BE2C (cell line): Measurements from ENCODE around the gene RHAG.

Experiments used
- DNase-seq: peaks from one replicate; pipeline ENCODE4 v3.0.0-alpha.2; 2020
- H3K27me3 ChIP-seq: fragments of 250-450 bp; sonication (Bioruptor Pico); 2 replicates; pipeline ENCODE4 v1.5.1; 2020; ENCODE audit warnings: mild to moderate bottlenecking
- H3K36me3 ChIP-seq: fragments of 250-450 bp; sonication (Bioruptor Pico); 2 replicates; pipeline ENCODE4 v1.5.1; 2020; ENCODE audit warnings: mild to moderate bottlenecking
- H3K4me1 ChIP-seq: fragments of 250-450 bp; sonication (Bioruptor Pico); 2 replicates; pipeline ENCODE4 v1.5.1; 2020
- H3K4me3 ChIP-seq: 2 replicates; pipeline ENCODE4 v1.5.1; 2011; ENCODE audit warnings: low read depth, low read length
- H3K9me3 ChIP-seq: fragments of 250-450 bp; sonication (Bioruptor Pico); 2 replicates; pipeline ENCODE4 v1.5.1; 2020
- TF ChIP-seq, protein P1 (sequence below): IDR thresholded peaks from 2 replicates; pipeline ENCODE4 v1.5.1; 2012; ENCODE audit warnings: mild to moderate bottlenecking, low read depth, low read length

RHAG gene

GRCh38 chr6:49651239-49651638 is 14.6 kb upstream of the RHAG start:
- TF ChIP-seq, protein P1, sequence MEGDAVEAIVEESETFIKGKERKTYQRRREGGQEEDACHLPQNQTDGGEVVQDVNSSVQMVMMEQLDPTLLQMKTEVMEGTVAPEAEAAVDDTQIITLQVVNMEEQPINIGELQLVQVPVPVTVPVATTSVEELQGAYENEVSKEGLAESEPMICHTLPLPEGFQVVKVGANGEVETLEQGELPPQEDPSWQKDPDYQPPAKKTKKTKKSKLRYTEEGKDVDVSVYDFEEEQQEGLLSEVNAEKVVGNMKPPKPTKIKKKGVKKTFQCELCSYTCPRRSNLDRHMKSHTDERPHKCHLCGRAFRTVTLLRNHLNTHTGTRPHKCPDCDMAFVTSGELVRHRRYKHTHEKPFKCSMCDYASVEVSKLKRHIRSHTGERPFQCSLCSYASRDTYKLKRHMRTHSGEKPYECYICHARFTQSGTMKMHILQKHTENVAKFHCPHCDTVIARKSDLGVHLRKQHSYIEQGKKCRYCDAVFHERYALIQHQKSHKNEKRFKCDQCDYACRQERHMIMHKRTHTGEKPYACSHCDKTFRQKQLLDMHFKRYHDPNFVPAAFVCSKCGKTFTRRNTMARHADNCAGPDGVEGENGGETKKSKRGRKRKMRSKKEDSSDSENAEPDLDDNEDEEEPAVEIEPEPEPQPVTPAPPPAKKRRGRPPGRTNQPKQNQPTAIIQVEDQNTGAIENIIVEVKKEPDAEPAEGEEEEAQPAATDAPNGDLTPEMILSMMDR, result no peak
- no peak overlapping the region for H3K4me3 ChIP-seq
- H3K36me3 ChIP-seq, result no peaks in the 10 kb centered on the region
- no peaks in the 10 kb centered on the region for H3K27me3 ChIP-seq
- no peaks in the 10 kb centered on the region for H3K9me3 ChIP-seq
- no peak for DNase-seq
- H3K4me1 ChIP-seq, result no peaks in the 10 kb centered on the region

GRCh38 chr6:49649988-49650387 is 13.3 kb upstream of the RHAG start:
- Histone ChIP-seq H3K4me3 (no peak overlapping the region), H3K4me1 (no peaks in the 10 kb centered on the region), H3K9me3 (no peaks in the 10 kb centered on the region), H3K36me3 (no peaks in the 10 kb centered on the region), H3K27me3 (no peaks in the 10 kb centered on the region)
- no peak for DNase-seq
- TF ChIP-seq, protein P1, result no peak

DNA sequence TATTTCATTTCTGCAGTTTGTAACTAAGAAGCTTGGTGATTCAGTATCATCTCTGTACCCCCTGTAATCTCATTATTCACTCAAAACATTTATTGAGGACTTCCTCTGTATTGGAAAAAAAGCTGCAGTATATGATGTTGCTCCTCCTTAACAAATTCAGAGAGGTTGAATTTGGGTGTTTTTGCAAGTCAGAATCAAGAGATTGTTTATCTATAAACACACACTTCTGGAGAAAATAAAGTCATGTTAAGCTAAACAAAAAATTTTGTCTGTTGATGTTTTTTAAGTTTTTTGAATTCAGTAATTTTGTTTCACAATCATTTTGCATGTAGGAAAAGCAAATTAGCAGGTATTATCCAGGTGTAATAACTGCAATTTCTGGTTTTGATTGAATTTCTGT is 11.4 kb upstream of the RHAG start:
- H3K9me3 ChIP-seq, result no peaks in the 10 kb centered on the region
- TF ChIP-seq, protein P1, result no peak
- no peaks in the 10 kb centered on the region for H3K4me1 ChIP-seq
- DNase-seq, result no peak
- H3K4me3 ChIP-seq, result no peak overlapping the region
- H3K36me3 ChIP-seq, result no peaks in the 10 kb centered on the region
- no peaks in the 10 kb centered on the region for H3K27me3 ChIP-seq

DNA sequence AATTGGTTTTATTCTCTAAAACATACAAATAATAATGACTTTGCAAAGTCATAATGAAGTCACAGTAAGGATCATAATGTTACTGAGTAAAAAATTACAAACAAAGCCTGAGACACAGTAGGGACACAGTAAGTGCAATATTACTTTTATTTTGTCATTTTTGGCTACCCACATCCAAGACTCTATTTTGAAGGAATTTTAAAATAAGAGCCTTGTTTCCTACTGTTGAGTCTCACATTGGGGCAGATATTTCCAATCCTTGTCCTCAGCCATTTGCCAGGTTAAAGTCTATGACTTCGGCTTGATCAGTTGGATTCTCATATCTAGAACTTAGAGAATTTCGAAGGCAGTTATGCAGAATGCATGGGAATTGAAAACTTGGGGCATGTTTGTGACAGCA is 10.8 kb upstream of the RHAG start:
- Histone ChIP-seq H3K36me3 (no peaks in the 10 kb centered on the region), H3K27me3 (no peaks in the 10 kb centered on the region), H3K9me3 (no peaks in the 10 kb centered on the region), H3K4me3 (no peak overlapping the region), H3K4me1 (no peaks in the 10 kb centered on the region)
- no peak for DNase-seq
- TF ChIP-seq, protein P1, result no peak

DNA sequence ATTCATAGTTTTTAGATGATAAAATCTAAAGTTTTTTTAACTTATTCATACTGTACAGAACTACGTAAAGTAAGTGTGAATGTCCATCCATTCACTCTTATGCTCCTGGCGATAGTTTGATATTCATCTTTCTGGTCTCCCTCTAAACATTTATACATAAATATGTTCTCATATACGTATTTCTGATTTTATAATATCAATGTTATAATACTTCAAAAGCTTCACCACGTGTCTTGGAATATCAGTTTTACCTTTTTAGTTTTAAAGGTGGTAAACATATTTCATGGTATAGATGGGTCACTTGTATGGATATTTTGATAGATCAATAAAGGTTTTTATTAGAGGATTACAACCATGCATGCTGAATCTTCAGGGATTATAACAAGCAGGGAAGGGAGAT is 10.3 kb upstream of the RHAG start:
- H3K9me3 ChIP-seq, result no peaks in the 10 kb centered on the region
- H3K27me3 ChIP-seq, result no peaks in the 10 kb centered on the region
- DNase-seq, result no peak
- no peaks in the 10 kb centered on the region for H3K4me1 ChIP-seq
- H3K36me3 ChIP-seq, result no peaks in the 10 kb centered on the region
- no peak overlapping the region for H3K4me3 ChIP-seq
- TF ChIP-seq, protein P1, result no peak

GRCh38 chr6:49646130-49646824 is 9.6 kb upstream of the RHAG start:
- Histone ChIP-seq H3K9me3 (no peaks in the 10 kb centered on the region), H3K36me3 (no peaks in the 10 kb centered on the region), H3K27me3 (no peaks in the 10 kb centered on the region), H3K4me1 (no peaks in the 10 kb centered on the region), H3K4me3 (no peak overlapping the region)
- TF ChIP-seq, protein P1, result no peak
- DNase-seq, result no peak
